IPS-15b (cell line): ENCODE results near the gene KCNQ2.

Source experiments
- H3K27me3 ChIP-seq: one replicate; pipeline ENCODE4 v1.6.1; 2013; ENCODE audit warnings: low read length; ENCODE audit not compliant: control insufficient read depth, insufficient read depth
- H3K36me3 ChIP-seq: one replicate; pipeline ENCODE4 v1.6.1; 2013; ENCODE audit warnings: low read length; ENCODE audit not compliant: control insufficient read depth, insufficient read depth
- H3K4me1 ChIP-seq: one replicate; pipeline ENCODE4 v1.6.1; 2013; ENCODE audit warnings: mild to moderate bottlenecking, low read length; ENCODE audit not compliant: control insufficient read depth, insufficient read depth
- H3K4me3 ChIP-seq: one replicate; pipeline ENCODE4 v1.5.1; 2013; ENCODE audit warnings: low read depth, low read length
- H3K9ac ChIP-seq: one replicate; pipeline ENCODE4 v1.6.1; 2013; ENCODE audit warnings: low read depth, mild to moderate bottlenecking, low read length
- H3K9me3 ChIP-seq: one replicate; pipeline ENCODE4 v1.6.1; 2013; ENCODE audit warnings: mild to moderate bottlenecking, low read length; ENCODE audit not compliant: control insufficient read depth, insufficient read depth

Gene KCNQ2

GRCh38 chr20:63509088-63509564, 36.7 kb upstream of the KCNQ2 start:
- Histone ChIP-seq H3K27me3 (peaks cover 4% of the 10 kb centered on the region), H3K9me3 (no peaks in the 10 kb centered on the region), H3K36me3 (no peaks in the 10 kb centered on the region), H3K9ac (no peak overlapping the region), H3K4me1 (no peaks in the 10 kb centered on the region), H3K4me3 (no peak overlapping the region)

DNA sequence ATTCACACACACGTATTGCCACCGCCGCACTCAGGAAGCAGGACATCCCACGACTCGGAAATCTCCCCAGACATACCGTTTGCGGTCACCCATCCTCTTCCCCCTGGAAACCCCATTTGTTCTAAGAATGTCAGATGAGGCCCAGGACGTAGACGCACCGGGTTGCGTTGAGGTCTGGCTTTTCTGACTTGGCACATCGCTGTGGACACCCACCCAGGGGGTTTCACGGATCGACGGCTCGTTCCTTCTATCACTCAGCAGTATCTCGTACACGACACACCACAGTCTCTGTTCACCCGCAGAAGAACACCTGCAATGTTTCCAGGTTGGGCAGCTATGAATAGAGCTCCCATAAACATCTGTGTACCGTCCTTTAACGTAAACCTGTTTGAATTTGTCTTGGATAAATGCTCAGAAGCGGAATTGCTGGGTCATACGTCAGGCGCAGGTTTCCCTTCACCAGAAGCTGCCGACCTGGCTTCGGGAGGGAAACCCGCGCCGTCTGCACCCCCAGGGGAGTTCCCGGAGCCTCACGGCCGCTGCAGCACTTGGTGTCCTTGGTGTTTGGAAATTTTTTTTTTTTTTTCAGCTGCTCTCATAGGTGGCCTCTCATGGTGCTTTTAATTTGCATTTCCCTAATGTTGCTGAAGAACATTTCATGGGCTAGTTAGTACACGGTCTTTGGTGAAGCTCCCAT, 35.8 kb upstream of the KCNQ2 start:
- Histone ChIP-seq H3K27me3 (peaks cover 4% of the 10 kb centered on the region), H3K36me3 (no peaks in the 10 kb centered on the region), H3K4me1 (no peaks in the 10 kb centered on the region), H3K9me3 (no peaks in the 10 kb centered on the region), H3K9ac (no peak overlapping the region), H3K4me3 (no peak overlapping the region)

- Histone ChIP-seq H3K4me3 (no peak overlapping the region), H3K27me3 (peaks cover 4% of the 10 kb centered on the region), H3K9ac (no peak overlapping the region), H3K36me3 (no peaks in the 10 kb centered on the region), H3K4me1 (no peaks in the 10 kb centered on the region), H3K9me3 (no peaks in the 10 kb centered on the region)
Measured at GRCh38 chr20:63507083-63507743, 34.8 kb upstream of the KCNQ2 start.

DNA sequence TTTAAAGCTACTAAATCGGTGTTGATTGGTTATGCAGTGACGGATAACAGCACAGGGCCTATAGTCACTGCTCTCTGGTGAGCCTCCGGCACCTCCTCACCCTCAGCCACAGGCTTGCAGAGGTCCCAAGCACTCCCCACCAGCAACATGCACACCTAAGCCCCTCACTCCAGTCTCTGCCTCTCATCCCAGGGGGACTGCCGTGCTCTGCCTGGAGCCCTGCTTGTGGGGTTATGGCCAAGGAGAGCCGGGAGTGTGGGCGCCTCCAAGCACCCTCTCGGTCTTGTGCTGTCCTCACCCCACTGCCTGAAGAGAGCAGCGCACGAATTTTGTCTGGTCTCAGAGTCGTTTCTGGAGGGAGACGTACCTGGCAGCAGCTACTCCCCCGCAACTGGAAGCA, 33.3 kb upstream of the KCNQ2 start:
- no peak overlapping the region for H3K4me3 ChIP-seq
- no peak overlapping the region for H3K9ac ChIP-seq
- H3K9me3 ChIP-seq = no peaks in the 10 kb centered on the region
- H3K4me1 ChIP-seq = no peaks in the 10 kb centered on the region
- no peaks in the 10 kb centered on the region for H3K36me3 ChIP-seq
- H3K27me3 ChIP-seq = peaks cover 7% of the 10 kb centered on the region

- H3K4me1 ChIP-seq = no peaks in the 10 kb centered on the region
- H3K27me3 ChIP-seq = peaks cover 7% of the 10 kb centered on the region
- H3K36me3 ChIP-seq = no peaks in the 10 kb centered on the region
- H3K9me3 ChIP-seq = no peaks in the 10 kb centered on the region
- no peak overlapping the region for H3K9ac ChIP-seq
- H3K4me3 ChIP-seq = no peak overlapping the region
Measured at GRCh38 chr20:63505281-63505680, 32.8 kb upstream of the KCNQ2 start.

DNA sequence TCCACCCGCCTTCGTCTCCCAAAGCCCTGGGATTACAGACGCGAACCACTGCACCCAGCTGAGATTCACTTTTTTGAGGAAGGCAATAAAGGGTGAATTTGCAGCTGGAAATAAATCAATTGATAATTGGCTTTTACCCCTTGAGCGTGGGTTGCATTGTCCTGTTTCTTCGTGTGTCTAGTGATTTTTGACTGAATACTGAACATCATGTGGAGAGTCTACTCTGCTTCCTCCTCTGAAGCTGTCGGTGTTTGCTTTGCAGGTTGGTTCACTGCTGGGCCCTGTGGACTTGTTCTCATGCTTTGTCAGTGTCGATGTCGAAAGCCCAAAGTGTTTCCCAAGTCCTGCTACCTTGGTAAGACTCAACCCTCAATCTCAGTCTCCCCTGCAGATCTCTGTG, 32.2 kb upstream of the KCNQ2 start:
- Histone ChIP-seq H3K4me1 (no peaks in the 10 kb centered on the region), H3K27me3 (peaks cover 9% of the 10 kb centered on the region), H3K4me3 (no peak overlapping the region), H3K36me3 (no peaks in the 10 kb centered on the region), H3K9me3 (no peaks in the 10 kb centered on the region), H3K9ac (no peak overlapping the region)

- H3K4me3 ChIP-seq = no peak overlapping the region
- no peaks in the 10 kb centered on the region for H3K4me1 ChIP-seq
- no peaks in the 10 kb centered on the region for H3K36me3 ChIP-seq
- no peak overlapping the region for H3K9ac ChIP-seq
- peaks cover 9% of the 10 kb centered on the region for H3K27me3 ChIP-seq
- no peaks in the 10 kb centered on the region for H3K9me3 ChIP-seq
Measured at GRCh38 chr20:63503524-63503923, 31.1 kb upstream of the KCNQ2 start.

- no peak overlapping the region for H3K9ac ChIP-seq
- H3K4me3 ChIP-seq = no peak overlapping the region
- peaks cover 15% of the 10 kb centered on the region for H3K27me3 ChIP-seq
- no peaks in the 10 kb centered on the region for H3K9me3 ChIP-seq
- H3K4me1 ChIP-seq = no peaks in the 10 kb centered on the region
- no peaks in the 10 kb centered on the region for H3K36me3 ChIP-seq
Measured at GRCh38 chr20:63502671-63503172, 30.3 kb upstream of the KCNQ2 start.

DNA sequence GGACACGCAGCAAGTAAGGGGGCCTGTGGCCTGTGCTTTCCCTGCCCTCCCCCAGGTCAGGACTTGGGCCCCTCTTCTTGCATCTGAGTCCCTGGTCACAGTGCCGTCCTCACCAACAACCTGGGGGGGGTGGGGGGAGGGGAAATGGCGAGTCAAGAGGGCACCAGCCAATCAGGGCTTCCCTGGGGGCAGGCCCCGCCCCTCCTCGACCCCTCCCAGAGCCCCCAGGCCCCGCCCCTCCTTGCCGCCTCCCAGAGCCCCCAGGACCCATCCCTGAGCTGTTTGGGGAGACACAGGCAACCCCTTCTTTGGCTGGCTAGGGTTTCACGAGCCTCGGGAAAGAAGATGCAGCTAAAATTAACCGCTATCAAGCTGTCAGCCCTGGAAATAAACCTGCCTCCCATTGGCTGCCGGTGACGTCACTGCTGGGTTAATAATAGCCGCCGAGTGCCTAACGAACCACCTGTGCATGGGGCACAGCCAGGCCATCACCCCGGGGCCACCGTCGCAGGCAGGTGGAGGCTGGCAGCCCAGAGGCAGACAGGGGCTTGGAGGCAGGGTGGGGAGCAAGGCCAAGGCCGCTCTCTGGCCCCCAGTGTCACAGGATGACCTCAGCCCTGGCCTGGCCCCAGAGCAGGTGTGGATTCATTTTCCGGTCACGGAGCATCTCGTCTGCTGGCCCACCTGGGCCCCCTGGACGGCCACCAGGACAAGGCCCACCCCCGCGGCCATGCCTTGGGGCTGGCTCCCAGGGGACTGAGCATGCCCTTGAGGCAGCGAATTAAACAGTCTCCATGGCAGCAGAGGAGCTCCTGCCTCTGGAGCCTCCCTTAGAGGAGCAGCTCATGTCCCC, 29.6 kb upstream of the KCNQ2 start:
- peaks cover 16% of the 10 kb centered on the region for H3K27me3 ChIP-seq
- H3K9me3 ChIP-seq = no peaks in the 10 kb centered on the region
- H3K4me1 ChIP-seq = no peaks in the 10 kb centered on the region
- H3K9ac ChIP-seq = no peak overlapping the region
- no peaks in the 10 kb centered on the region for H3K36me3 ChIP-seq
- peak overlapping the region; percentile 41 for H3K4me3 ChIP-seq

DNA sequence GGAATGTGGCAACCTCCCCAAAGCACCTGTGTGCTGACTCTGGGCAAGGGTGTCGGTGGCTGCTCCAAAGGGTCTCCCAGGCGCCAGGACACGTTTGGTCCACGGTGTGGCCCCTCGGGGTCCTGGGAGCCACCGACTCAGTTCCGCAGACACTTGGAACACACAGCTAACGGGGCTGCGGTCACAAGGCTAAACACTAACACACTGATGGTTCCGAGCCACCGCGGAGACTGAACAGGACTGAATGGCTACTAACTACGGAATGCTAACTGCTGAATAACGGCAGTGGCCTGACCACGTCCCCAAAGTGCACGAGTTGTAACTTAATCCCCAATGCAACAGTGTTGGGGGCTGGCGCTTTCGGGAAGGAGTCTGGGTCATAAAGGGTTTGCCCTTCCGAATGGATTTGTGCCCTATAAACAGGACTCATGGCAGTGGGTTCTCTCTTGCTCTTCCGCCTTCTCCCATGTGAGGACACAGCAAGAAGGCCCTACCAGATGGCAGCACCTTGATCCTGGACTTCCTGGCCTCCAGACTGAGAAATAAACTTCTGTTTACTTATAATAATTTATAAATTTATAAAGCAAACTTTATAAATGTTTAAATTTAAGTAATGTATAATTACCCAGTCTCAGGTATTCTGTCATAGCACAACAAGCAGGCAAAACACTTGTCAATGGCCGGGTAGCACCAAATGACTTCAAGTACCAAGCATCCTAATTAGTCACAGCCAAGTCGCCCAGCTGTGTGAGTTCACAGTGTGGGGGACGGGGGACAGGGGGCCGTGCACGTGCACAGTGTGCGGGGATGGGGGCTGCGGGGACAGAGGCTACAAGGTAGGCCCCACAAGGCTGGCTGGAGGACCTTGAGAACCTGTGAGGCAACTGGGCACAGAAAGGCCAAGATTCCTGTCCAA, 28.7 kb upstream of the KCNQ2 start:
- H3K27me3 ChIP-seq = peaks cover 20% of the 10 kb centered on the region
- no peaks in the 10 kb centered on the region for H3K4me1 ChIP-seq
- no peaks in the 10 kb centered on the region for H3K36me3 ChIP-seq
- no peak overlapping the region for H3K9ac ChIP-seq
- H3K9me3 ChIP-seq = no peaks in the 10 kb centered on the region
- H3K4me3 ChIP-seq = no peak overlapping the region
